Keratinocyte (primary cell): ENCODE data around the gene MAP7D2.

ENCODE experiments used
- EZH2 ChIP-seq: IDR thresholded peaks from one replicate; pipeline ENCODE4 v1.6.1; 2012; ENCODE audit warnings: inconsistent platforms, mild to moderate bottlenecking, low read length, moderate library complexity
- TF ChIP-seq, protein P1 (sequence below), 3 experiments: IDR thresholded peaks in 1 of 3; conservative IDR thresholded peaks in 1 of 3; optimal IDR thresholded peaks in 1 of 3; 2 replicates in 2 of 3; 3 replicates in 1 of 3; pipeline versions ENCODE3 to v1.5.1; 2011; ENCODE audit warnings: low read length in 3 of 3, mild to moderate bottlenecking in 3 of 3, moderate library complexity in 2 of 3, control low read depth in 1 of 3, inconsistent platforms in 1 of 3; ENCODE audit not compliant: insufficient read depth in 2 of 3; ENCODE audit errors: extremely low read depth in 1 of 3

DNA sequence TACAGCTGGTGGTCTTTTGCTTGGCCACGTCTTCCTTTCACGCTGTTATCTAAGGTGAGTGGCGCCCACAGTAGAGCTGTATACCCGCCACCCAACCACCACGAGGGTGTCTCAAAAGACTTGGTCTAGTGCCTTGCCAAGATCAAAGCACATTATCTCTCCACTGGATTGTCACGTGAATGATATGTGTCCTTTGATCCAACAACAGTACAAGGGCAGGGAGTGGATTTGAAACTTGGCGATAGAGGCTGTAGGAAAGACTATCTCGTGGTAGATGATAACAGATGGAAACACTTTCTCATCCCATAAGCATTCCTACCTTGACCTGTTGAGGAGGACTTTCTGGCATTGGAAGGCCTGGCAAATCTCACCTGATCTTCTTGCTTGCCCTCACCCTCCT, 88.1 kb downstream of the MAP7D2 start:
- TF ChIP-seq, protein P1, sequence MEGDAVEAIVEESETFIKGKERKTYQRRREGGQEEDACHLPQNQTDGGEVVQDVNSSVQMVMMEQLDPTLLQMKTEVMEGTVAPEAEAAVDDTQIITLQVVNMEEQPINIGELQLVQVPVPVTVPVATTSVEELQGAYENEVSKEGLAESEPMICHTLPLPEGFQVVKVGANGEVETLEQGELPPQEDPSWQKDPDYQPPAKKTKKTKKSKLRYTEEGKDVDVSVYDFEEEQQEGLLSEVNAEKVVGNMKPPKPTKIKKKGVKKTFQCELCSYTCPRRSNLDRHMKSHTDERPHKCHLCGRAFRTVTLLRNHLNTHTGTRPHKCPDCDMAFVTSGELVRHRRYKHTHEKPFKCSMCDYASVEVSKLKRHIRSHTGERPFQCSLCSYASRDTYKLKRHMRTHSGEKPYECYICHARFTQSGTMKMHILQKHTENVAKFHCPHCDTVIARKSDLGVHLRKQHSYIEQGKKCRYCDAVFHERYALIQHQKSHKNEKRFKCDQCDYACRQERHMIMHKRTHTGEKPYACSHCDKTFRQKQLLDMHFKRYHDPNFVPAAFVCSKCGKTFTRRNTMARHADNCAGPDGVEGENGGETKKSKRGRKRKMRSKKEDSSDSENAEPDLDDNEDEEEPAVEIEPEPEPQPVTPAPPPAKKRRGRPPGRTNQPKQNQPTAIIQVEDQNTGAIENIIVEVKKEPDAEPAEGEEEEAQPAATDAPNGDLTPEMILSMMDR (optimal IDR thresholded peaks at IDR 0.05 in 1 of 3, IDR thresholded peaks at IDR 0.05 in 1 of 3, conservative IDR thresholded peaks at IDR 0.05 in 1 of 3; ENCODE audit: extremely low read depth in 1 of 3, insufficient read depth in 2 of 3, low read length in 3 of 3) = no peak
- TF ChIP-seq EZH2 = no peak
